ENCODE measurements around the gene CYREN.
"Not testable (repeated sequence)": the region's sequence is repeated elsewhere in the genome, so short reads cannot be mapped to it uniquely, and the experiment has no call there.

CYREN gene, protein sequence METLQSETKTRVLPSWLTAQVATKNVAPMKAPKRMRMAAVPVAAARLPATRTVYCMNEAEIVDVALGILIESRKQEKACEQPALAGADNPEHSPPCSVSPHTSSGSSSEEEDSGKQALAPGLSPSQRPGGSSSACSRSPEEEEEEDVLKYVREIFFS

DNA sequence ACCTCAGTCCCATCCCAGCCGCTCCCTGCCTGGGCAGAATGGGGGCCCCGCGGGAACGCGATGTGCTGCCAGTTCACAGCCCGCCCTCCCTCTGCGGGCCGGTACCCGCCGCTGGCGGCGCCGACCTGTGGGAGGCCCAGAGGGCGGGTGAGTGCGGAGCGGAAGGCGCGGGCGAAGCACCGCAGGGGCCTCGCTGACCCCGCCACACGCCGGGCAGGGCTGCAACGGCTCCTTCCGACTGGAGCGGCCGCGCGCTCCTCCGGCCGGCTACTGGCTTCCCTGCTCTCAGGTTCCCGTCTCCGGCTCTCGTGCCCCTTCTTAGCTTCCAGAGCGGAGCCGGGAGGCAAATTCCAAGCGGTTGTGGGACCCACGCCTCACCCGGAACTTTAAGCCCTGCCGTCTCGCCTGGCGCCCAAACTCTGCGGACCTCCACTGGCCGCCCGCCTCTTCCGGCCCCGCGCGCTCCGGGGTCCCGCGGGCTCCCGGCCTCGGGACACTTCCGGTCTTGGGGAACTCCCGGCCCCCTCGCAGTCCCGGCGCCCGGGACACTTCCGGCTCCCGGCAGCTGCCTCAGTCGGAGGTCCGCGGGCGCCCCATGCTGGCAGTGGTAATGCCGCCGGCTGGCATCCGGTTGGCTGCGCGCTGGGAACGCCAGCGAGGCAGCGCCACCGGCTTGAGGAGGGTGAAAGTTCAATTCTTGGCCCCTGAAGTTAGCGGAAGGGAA, at the start of gene CYREN:
Gene CYREN, minus strand, starts transcription at position 434 of the 724 bp plus-strand sequence. CDS start 1,785 bp downstream, outside the sequence.
- no peak for DNase-seq (ENCODE audit: low read depth, low spot score)
- peak within 1 kb of the TSS; percentile 96 for H3K9ac ChIP-seq (ENCODE audit: insufficient read length)
- H3K4me3 ChIP-seq: peak within 1 kb of the TSS; percentile 93
- H3K27ac ChIP-seq: peak within 1 kb of the TSS; percentile 94
- peaks cover 32% of the 10 kb centered on the region for H3K36me3 ChIP-seq (ENCODE audit: insufficient read depth, low read length)
- no peak for TF ChIP-seq EZH2 (IDR thresholded peaks at IDR 0.05)
- TF ChIP-seq POLR2AphosphoS5 (IDR thresholded peaks at IDR 0.05; ENCODE audit: borderline replicate concordance, low read depth, low read length): peak; percentile 82
- TF ChIP-seq FOXP2 (optimal IDR thresholded peaks at IDR 0.05; ENCODE audit: control extremely low read depth, extremely low read length, insufficient read depth): peak; percentile 75
- H3K9me3 ChIP-seq (ENCODE audit: low read depth, low read length): no peaks in the 10 kb centered on the region

DNA sequence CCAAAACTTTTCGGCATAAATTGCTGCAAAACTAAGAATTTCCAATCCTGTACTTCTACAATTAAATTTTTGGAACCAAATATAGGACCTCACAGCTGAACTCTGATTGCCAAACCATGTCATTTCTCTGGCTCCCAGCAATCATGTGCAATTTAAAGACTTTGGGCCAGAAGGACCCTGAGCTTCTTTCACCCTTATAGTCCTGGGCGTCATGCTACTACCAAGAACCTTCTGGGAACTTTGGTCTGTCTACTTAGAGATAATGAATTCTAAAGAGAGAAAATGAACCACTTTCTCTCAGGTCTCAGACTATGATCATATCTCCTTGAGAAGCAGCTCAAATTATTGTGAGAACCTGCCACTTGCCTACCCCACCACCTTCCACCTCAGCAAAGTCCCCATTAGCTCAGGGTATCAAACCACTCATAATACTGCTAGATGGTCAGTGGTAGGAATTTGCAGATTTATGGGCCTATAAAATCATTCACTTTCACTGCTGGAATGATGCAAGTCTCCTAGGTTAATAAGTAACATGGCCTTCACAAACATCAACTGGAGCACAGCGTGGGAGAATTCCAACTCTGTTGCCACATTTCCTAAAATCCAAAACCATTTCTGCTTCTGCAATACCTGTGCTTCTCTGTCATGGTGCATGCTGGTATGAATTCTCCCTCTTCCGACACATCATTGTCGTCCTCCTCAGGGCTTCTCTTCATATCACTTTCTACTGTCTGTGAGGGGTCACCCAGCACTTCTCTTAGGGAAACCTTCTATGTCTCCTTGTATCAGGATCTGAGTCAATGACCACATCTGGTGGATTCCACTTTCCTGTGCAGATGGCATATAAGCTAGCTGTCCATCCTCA, 47.4 kb upstream of the CYREN start:
- DNase-seq (ENCODE audit: low read depth, low spot score): no peak
- H3K9ac ChIP-seq (ENCODE audit: insufficient read length): no peak overlapping the region
- no peaks in the 10 kb centered on the region; the same call in 1 of the 2 replicates for H3K9me3 ChIP-seq (ENCODE audit: low read depth, low read length)
- H3K27ac ChIP-seq: no peak overlapping the region
- TF ChIP-seq POLR2AphosphoS5 (IDR thresholded peaks at IDR 0.05; ENCODE audit: borderline replicate concordance, low read depth, low read length): no peak
- TF ChIP-seq FOXP2 (optimal IDR thresholded peaks at IDR 0.05; ENCODE audit: control extremely low read depth, extremely low read length, insufficient read depth): no peak
- no peak for TF ChIP-seq EZH2 (IDR thresholded peaks at IDR 0.05)
- no peak overlapping the region for H3K4me3 ChIP-seq
- H3K36me3 ChIP-seq (ENCODE audit: insufficient read depth, low read length): no peaks in the 10 kb centered on the region

DNA sequence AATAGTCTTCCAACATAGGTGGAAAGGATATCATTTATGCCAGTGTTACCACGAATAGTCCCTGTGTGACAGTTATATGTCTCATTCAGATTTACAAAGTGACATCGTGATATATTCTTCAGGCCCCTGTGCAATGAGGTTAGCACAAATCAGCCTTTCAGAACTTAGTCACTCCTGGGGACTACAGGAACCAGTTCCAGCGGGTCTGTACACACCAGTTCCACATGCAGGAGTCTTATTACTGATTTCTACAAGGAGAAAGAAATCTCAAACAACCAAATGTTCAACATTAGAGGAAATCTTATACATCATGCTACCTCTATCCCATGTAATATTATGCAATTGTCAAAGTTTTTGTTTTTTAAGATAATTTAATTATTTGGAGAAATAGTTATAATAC, 45.2 kb upstream of the CYREN start:
- Histone ChIP-seq H3K9me3 (ENCODE audit: low read depth, low read length) (no peaks in the 10 kb centered on the region), H3K4me3 (no peak overlapping the region), H3K9ac (ENCODE audit: insufficient read length) (no peak overlapping the region), H3K36me3 (ENCODE audit: insufficient read depth, low read length) (no peaks in the 10 kb centered on the region), H3K27ac (no peak overlapping the region)
- TF ChIP-seq FOXP2 (optimal IDR thresholded peaks at IDR 0.05; ENCODE audit: control extremely low read depth, extremely low read length, insufficient read depth) (no peak), EZH2 (IDR thresholded peaks at IDR 0.05) (no peak), POLR2AphosphoS5 (IDR thresholded peaks at IDR 0.05; ENCODE audit: borderline replicate concordance, low read depth, low read length) (no peak)
- DNase-seq (ENCODE audit: low read depth, low spot score): no peak

DNA sequence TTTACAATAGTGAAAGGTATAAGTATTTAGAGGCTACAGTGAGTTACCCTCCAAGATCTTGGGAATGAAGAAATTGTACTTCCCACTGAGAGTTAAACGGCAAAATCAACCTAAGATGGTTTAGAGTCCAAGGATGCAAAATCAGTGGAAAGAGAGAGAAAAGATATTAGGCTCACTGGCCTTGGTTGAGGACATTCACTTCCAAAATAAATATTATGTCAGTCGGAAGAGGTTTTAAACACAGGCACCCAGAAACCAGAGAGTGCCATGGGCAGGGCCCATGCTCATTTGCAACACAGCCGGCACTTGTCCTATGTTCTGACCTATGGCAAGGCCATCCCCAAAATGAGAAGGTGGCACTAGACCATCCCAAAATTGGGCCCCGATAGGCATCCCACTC, 44.7 kb upstream of the CYREN start:
- Histone ChIP-seq H3K9ac (ENCODE audit: insufficient read length) (no peak overlapping the region), H3K27ac (no peak overlapping the region), H3K9me3 (ENCODE audit: low read depth, low read length) (no peaks in the 10 kb centered on the region), H3K4me3 (no peak overlapping the region), H3K36me3 (ENCODE audit: insufficient read depth, low read length) (no peaks in the 10 kb centered on the region)
- no peak for DNase-seq (ENCODE audit: low read depth, low spot score)
- TF ChIP-seq POLR2AphosphoS5 (IDR thresholded peaks at IDR 0.05; ENCODE audit: borderline replicate concordance, low read depth, low read length) (no peak), FOXP2 (optimal IDR thresholded peaks at IDR 0.05; ENCODE audit: control extremely low read depth, extremely low read length, insufficient read depth) (no peak), EZH2 (IDR thresholded peaks at IDR 0.05) (no peak)

DNA sequence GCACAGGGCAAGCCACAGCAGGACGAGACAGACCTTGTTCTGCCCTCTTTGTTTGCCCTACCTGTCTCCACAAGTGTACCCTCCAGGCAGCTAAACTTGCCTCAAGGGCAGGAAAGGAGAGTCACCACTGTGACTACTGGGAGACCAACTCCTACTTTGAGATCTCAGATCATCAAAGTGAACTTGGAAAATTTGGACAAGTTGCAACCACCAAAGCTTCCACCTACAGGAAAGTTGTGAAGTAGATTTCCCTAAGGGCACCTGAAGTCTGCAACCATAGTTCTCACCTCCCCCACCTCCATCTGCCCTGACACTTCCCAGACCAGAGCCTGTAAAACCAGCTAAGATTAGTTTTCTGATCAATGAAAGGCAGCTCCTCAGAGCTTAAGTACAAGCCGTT, 43.3 kb upstream of the CYREN start:
- H3K9me3 ChIP-seq (ENCODE audit: low read depth, low read length): no peaks in the 10 kb centered on the region
- TF ChIP-seq FOXP2 (optimal IDR thresholded peaks at IDR 0.05; ENCODE audit: control extremely low read depth, extremely low read length, insufficient read depth) (no peak), EZH2 (IDR thresholded peaks at IDR 0.05) (no peak), POLR2AphosphoS5 (IDR thresholded peaks at IDR 0.05; ENCODE audit: borderline replicate concordance, low read depth, low read length) (no peak)
- H3K36me3 ChIP-seq (ENCODE audit: insufficient read depth, low read length): no peaks in the 10 kb centered on the region
- no peak overlapping the region for H3K4me3 ChIP-seq
- H3K27ac ChIP-seq: no peak overlapping the region
- no peak for DNase-seq (ENCODE audit: low read depth, low spot score)
- H3K9ac ChIP-seq (ENCODE audit: insufficient read length): no peak overlapping the region

DNA sequence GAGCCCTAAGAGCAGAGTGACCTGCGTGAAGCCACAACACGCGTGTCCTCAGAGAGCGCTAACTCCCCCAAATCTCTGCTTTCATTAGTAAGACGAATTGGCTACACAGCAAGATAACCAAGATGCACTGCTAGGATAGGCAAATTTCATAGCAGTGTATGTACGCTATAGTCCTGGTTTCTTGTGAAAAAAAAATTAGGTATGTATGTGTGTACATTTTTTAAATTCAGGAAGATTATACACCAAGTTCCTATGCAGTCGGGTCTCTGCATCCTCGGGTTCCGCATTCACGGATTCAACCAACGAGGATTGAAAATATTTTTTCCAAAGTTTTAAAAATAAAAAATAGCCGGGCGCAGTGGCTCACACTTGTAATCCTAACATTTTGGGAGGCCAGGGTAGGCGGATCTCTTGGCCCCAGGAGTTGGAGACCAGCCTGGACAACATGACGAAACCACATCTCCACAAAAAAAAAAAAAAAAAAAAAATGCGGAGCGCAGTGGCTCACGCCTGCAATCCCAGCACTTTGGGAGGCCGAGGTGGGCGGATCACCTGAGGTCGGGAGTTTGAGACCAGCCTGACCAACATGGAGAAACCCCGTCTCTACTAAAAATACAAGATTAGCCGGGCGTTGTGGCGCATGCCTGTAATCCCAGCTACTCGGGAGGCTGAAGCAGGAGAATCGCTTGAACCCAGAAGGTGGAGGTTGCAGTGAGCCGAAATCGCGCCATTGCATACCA, 41.6 kb upstream of the CYREN start:
- H3K27ac ChIP-seq: 0 out of 2 replicates have a peak overlapping the region, but pooled peaks have one; percentile 25
- not testable (repeated sequence) for H3K36me3 ChIP-seq (ENCODE audit: insufficient read depth, low read length); H3K9me3 ChIP-seq (ENCODE audit: low read depth, low read length); DNase-seq (ENCODE audit: low read depth, low spot score)
- peak overlapping the region; percentile 84 for H3K9ac ChIP-seq (ENCODE audit: insufficient read length)
- peak overlapping the region; percentile 88 for H3K4me3 ChIP-seq

DNA sequence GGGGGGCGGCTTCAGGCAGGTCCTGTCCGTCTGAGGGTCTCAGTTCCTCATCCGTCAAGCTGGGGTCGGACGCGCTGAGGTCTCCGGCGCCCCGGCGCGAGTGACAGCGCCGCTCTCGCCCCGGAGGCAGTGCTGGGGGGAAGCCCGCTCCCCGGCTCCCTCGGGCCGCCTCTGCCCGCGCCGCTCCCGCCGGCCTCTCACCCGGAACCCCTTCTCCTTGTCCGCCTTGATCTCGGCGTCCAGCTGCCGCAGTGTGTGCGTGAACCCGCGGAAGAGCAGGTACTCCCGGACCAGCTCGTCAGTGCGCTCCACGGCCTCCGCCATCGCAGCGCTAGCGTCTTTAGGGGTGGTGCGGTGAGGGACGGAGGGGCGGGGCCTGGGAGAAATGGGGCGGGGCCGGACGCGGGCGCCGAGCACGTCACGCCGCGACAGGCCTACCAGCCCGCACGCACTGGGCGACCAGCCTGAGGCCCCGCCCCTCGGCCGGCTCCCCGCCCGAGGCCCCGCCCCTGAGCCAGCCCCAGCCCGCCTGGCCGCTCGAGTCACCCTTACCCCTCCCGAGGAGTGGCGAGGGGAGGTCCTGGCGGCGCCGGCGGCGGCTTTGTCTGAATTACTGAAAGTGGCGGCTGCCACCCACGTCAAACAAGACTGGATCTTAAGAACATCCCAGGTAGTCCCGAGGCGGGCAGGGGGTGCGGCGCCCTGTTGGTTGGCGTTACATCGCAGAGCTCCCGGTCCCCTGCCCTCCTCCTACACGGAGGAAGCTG, 40.9 kb upstream of the CYREN start, which contains the start of gene WDR91:
Gene WDR91, minus strand, starts transcription at position 348 of the 767 bp plus-strand sequence. Its CDS starts 24 bp downstream, at position 324.
- H3K36me3 ChIP-seq (ENCODE audit: insufficient read depth, low read length): no peaks in the 10 kb centered on the region
- H3K9me3 ChIP-seq (ENCODE audit: low read depth, low read length): no peaks in the 10 kb centered on the region
- H3K9ac ChIP-seq (ENCODE audit: insufficient read length): peak within 1 kb of the TSS; percentile 88
- 0 out of 2 replicates have a peak within 1 kb of the TSS, but pooled peaks have one; percentile 25 for H3K27ac ChIP-seq
- DNase-seq (ENCODE audit: low read depth, low spot score): no peak
- TF ChIP-seq EZH2 (IDR thresholded peaks at IDR 0.05) (no peak), POLR2AphosphoS5 (IDR thresholded peaks at IDR 0.05; ENCODE audit: borderline replicate concordance, low read depth, low read length) (peak; percentile 88)
- H3K4me3 ChIP-seq: peak within 1 kb of the TSS; percentile 88
